GM10266 (cell line): ENCODE measurements around the gene KLK15.

ENCODE experiments used
- DNase-seq: peaks from one replicate; pipeline ENCODE4 v3.0.0; 2012; ENCODE audit errors: extremely low spot score
- TF ChIP-seq, protein P1 (sequence below): IDR thresholded peaks from 2 replicates; pipeline ENCODE4 v1.5.1; 2012; ENCODE audit warnings: mild to moderate bottlenecking, low read depth; ENCODE audit not compliant: control insufficient read depth, insufficient read depth; ENCODE audit errors: missing control alignments

Gene KLK15

DNA sequence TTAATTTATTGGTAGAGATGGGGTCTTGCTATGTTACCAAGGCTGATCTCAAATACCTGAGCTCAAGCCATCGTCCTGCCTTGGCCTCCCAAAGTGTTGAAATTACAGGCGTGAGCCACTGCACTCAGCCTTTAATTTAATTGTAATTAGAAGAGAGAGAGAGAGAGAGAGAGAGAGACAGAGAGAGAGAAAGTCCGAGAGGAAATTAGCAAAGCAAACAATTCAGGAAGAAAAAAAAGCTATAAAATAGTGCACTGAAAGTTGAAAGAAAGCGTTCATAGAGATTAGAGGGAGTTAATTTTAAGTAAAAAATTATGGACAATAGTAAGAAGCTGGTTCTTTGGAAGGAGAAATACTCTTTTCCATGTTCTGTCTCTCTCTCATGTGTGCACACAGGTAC lies 56.1 kb downstream of the KLK15 start:
- no peak for DNase-seq
- TF ChIP-seq, protein P1, sequence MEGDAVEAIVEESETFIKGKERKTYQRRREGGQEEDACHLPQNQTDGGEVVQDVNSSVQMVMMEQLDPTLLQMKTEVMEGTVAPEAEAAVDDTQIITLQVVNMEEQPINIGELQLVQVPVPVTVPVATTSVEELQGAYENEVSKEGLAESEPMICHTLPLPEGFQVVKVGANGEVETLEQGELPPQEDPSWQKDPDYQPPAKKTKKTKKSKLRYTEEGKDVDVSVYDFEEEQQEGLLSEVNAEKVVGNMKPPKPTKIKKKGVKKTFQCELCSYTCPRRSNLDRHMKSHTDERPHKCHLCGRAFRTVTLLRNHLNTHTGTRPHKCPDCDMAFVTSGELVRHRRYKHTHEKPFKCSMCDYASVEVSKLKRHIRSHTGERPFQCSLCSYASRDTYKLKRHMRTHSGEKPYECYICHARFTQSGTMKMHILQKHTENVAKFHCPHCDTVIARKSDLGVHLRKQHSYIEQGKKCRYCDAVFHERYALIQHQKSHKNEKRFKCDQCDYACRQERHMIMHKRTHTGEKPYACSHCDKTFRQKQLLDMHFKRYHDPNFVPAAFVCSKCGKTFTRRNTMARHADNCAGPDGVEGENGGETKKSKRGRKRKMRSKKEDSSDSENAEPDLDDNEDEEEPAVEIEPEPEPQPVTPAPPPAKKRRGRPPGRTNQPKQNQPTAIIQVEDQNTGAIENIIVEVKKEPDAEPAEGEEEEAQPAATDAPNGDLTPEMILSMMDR = no peak

DNA sequence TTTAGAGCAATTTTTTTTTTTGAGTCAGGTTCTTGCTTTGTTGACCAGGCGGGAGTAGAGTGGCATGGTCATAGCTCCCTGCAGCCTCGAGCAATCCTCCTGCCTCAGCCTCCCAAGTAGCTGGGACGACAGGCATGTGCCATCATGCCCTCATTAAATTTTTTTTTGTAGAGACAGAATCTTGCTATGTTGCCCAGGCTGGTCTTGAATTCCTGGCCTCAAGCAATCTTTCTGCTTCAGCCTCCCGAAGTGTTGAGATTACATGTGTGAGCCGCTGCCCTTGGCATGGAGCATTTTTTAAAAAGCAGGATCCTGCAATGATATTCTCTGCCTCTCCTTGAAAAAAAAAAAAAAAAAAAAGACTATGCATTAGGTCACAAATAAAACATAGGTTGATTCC lies 57.2 kb downstream of the KLK15 start:
- DNase-seq = no peak
- TF ChIP-seq, protein P1 = no peak
